GM19099 (cell line): ENCODE measurements around the gene ALDH1A2.

Experiments used
- POLR2A ChIP-seq: IDR thresholded peaks from 3 replicates; pipeline ENCODE4 v1.6.1; 2011; ENCODE audit warnings: low read depth; ENCODE audit not compliant: insufficient read length; ENCODE audit errors: extremely low read depth

The ALDH1A2 gene

GRCh38 chr15:58074452-58074851, 8.9 kb upstream of the ALDH1A2 start:
- no peak for TF ChIP-seq POLR2A

GRCh38 chr15:58070801-58071418, 5.4 kb upstream of the ALDH1A2 start:
- TF ChIP-seq POLR2A, result no peak

GRCh38 chr15:58069008-58069407, 3.5 kb upstream of the ALDH1A2 start:
- no peak for TF ChIP-seq POLR2A

- no peak for TF ChIP-seq POLR2A
Observed at GRCh38 chr15:58066042-58066867, 744 bp upstream of the ALDH1A2 start.

- no peak for TF ChIP-seq POLR2A
Observed at GRCh38 chr15:58064980-58065444, 499 bp downstream of the ALDH1A2 start.

GRCh38 chr15:58064082-58064979, 1.2 kb downstream of the ALDH1A2 start:
- no peak for TF ChIP-seq POLR2A

- no peak for TF ChIP-seq POLR2A
Observed at GRCh38 chr15:58063614-58064013, 1.9 kb downstream of the ALDH1A2 start.

GRCh38 chr15:58062983-58063382, 2.5 kb downstream of the ALDH1A2 start:
- no peak for TF ChIP-seq POLR2A

GRCh38 chr15:58062175-58062574, 3.3 kb downstream of the ALDH1A2 start:
- TF ChIP-seq POLR2A, result no peak

GRCh38 chr15:58060575-58060974, 4.9 kb downstream of the ALDH1A2 start:
- no peak for TF ChIP-seq POLR2A

GRCh38 chr15:58058729-58059128, 6.8 kb downstream of the ALDH1A2 start:
- no peak for TF ChIP-seq POLR2A

GRCh38 chr15:58058073-58058472, 7.4 kb downstream of the ALDH1A2 start:
- no peak for TF ChIP-seq POLR2A

- no peak for TF ChIP-seq POLR2A
Observed at GRCh38 chr15:58057559-58057958, 8.0 kb downstream of the ALDH1A2 start.

GRCh38 chr15:58056015-58056414, 9.5 kb downstream of the ALDH1A2 start:
- TF ChIP-seq POLR2A, result no peak
